NCI-H187 treated with DMSO at 0.1 percent for 48 hours (cell line): Measurements from ENCODE around the gene ZNF473.

Source experiments
- DNase-seq: peaks from one replicate; lab custom pipeline; 2025; lab: John Stamatoyannopoulos, UW

Gene ZNF473

DNA sequence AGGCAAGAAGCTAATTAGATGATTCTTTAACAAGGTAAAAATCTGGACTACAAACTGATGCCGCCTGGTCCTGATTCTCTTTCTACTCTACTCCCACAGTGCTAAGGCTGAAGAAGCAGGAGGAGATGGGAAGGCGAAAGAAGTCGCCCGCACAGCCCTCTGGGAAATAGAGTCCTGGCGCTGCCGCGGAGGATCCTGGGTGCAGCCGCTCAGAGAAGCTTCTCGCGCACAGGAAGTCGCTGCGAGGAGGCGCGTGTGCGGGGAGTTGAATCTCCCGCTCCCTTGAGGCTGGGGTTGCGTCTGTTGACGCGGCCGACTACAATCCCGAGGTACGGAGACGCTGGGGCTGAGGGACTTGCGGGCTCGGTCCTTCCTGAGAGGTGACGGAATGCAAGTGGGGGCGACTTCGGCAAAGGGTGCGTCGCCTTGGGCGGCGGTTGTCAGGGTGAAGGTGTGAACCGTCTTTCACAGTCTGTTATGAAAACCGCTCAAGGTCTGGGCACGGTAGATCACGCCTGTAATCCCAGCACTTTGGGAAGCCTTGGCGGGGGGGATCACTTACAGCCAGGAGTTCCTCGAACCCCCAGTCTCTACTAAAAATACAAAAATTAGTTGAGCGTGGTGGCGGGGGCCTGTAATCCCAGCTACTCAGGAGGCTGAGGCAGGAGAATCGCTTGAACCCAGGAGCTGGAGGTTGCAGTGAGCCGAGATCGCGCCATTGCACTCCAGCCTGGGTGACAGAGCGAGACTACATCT lies at the start of gene ZNF473:
Gene ZNF473 (plus strand): TSS at position 212 of the 756 bp plus-strand sequence. CDS start 5,078 bp downstream, outside the sequence.
- DNase-seq = peak; percentile 94

DNA sequence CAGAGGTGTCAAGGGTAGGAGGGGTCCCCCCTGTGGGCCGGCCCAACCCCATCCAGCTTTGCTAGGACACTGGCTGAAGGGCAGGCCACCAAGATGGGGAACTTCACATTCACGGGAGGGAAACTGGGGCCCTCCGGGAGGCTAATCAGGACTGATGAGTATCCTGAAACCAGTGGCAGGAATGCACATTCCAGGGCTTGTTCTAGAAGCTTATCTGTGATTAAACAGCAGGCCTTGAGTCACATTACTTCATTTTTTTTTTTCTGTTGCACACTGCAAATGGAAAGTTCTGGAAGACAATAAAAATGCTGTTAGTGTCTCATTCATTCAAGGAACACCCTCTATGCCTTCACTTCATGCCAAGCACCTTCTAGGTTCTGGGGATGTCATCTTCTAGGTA lies 49.3 kb upstream of the ZNF473 start:
- no peak for DNase-seq

DNA sequence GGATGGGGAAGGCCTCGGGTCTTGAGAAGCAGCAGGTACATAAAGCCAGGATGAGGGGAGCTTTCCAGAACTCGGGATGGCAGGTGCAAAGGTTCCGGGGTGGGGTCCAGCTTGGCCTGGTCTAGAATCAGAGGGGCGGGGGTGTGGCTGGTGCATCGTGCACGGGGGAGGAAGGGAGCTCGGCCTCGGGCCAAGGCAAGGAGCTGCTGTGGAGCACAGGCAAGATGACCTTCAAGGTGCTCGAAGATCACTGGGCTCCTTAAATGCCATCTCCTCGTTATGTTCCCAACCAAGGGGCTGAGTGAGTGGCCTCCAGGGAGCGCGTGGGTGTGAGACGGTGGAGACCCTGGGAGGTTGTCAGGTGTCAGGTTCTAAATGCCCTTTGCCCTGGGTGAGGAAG lies 48.7 kb upstream of the ZNF473 start:
- DNase-seq = no peak

DNA sequence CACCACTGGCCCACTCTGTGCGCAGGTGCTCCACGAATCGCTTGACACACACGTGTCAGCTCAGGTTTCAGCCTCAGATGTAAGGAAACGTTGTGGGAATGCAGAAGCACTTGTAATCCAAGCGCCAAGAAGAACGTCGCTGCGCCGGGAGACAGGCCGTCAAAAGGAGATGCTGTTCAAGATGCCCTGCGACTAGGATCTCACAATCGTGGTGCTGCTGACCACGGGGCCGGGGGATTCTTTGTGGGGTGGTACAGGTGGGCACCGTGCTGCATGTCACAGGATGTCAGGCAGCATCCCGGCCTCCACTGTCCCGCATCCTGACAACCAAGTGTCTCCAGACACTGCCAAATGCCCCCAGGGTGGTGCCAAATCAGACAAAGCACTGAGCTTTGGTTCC lies 47.9 kb upstream of the ZNF473 start:
- no peak for DNase-seq

DNA sequence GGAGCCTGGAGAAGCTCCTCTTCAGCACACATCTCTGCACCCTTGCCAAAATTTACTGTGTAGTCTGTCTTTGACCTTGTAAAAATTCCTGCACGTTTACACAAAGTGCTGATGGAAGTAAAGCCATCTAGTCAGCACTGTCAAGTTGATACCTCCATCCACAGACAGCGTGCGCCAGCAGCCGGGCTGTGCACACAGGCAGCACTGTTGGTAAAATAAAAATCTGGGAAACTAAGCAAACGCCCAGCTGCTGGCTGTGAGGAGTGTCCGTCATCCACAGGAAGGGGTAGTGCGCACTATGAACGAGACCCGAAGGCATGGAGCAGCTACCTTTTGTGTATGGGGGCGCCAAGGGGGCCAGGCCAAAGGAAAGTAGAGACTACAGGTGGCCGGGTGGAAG lies 47.5 kb upstream of the ZNF473 start:
- DNase-seq = no peak

DNA sequence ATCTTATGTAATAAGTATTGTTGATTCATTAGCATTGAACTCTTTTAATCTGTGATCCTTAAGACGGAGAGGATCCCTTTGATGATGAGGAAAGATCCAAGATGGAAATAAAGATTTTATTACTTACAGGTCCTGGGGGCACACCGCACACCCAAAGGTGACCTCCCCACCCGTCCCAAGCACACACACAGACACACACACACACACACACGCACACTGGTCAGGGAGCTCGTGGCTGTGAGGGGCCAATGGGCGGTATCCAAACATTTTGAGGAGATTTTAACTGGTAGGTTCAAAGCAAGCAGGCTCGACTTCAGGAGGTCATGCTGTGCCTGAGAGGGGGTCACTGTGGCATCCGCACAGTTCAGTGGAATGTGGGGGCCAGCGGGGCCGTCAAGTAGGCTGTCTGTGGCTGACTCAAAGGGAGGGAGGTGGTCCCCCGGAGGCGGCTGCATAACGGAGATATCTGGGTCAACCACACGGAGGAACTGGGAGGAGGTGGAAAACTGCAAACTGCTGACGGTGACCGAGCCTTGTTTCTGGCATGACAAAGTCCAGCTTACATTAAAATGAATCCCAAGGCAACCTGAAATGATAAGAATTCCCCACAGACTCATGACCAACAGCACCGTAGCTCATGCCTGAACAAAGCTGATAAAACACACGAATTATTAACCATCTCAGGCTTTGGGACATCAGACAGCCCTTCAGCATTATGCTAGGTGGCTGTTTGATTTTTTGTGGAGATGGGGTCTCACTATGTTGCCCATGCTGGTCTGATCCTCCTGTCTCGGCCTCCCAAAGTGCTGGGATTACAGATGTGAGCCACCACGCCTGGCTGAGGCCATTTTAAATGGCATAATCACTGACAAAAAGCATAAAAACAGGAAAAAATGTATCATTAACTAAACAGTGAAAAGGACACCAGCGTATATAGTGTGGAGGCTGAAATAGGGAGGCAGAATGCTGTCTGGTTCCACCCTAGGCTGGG lies 43.9 kb upstream of the ZNF473 start:
- no peak for DNase-seq

DNA sequence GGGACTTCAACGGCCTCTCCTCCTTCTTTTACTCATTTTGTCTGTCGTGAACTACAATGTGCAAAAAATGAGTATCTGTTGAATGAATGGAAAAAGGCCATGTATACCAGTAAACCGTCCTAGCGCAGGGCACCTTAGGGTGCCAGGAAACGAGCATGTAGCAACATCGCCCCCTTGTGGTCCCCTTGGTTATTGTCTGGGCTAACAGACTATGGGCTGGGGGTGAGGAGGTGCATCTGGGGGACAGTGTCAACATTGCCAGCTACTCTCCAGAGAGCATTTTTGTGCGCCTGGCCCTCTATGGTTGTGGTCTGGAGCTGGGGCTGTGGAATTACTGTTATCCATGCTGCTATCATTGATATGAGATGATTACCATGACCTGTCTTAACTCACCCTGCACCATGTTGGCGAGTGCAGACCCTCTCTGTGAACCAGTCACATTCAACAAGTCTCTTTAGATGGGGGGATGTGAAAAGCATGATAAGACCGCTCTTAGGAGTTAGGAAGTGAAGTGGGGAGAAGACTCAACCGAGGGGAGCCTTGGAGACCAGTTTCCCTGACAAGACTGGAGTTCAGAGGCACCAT lies 42.1 kb upstream of the ZNF473 start:
- no peak for DNase-seq

DNA sequence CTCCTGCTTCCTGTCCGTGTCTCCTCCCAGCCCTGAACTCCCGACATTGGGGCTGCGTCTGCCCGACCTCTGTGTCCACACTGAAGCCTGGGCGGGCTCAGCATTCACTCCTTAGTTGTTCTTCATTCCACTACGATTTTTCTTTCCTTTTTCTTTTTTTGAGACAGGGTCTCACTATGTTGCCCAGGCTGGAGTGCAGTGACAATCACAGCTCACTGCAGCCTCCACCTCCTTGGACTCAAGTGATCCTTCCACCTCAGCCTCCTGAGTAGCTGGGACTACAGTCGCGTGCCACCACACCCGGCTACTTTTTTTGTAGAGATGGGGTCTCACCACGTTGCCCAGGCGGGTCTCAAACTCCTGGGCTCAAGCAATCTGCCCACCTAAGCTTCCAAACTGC lies 41.3 kb upstream of the ZNF473 start:
- DNase-seq = no peak

DNA sequence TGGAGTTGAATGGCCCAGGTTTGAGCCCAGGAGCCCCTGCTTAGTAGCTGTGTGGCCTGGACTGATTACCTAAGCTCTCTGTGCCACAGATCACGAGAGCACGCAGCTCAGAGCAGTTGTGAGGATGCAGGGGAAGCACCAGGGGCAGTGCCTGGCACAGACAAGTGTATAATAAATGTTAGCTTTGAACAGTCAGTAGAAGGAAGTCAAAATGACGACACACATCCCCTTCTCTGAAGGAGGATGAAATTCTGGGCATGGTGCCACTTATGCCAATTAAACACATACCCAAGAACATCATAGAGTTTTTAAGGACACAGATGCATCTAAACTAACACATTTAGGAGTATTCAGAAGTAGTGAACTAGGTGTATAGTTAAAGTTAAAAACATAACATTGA lies 39.9 kb upstream of the ZNF473 start:
- DNase-seq = no peak

DNA sequence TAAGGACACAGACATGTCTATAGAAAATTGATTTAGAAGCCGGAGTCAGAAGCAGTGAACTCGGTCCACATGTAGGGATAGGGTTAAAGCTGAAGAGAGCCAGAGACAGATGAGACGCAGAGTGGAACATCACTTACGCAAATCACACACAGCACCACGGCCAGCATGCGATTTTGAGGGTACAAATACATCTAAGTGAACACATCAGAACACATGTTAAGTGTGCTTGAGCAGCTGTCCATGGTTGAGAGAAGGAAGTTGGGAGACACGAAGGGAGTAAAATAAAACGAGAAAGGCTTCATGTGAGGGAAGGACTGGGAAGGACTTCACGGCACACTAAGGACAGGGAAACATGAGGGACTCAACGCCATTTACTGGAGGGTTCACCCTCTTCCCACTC lies 39.5 kb upstream of the ZNF473 start:
- DNase-seq = no peak

DNA sequence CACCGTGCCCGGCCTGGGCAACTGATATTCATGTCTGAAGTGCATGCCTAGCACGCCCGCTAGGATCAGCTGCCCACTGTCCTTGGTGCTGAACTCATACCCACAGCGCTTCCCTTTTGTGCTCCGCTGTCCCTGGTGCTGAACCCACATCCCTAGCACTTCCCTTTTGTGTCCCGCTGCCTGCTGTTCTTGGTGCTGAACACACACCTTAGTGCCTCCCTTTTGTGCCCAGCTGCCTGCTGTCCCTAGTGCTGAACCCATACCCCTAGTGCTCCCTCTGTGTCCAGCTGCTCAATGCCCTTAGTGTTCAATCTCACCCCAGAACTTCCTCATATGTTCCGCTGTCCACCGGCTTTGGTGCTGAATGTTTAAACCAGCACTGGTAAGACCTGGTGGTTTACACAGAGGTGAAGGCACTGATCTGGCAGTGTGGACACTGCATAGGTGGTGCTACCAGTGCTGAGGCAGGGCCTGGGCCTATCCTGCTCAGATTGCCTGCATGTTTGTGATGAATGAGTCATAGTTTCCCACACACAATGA lies 38.6 kb upstream of the ZNF473 start:
- DNase-seq = no peak

DNA sequence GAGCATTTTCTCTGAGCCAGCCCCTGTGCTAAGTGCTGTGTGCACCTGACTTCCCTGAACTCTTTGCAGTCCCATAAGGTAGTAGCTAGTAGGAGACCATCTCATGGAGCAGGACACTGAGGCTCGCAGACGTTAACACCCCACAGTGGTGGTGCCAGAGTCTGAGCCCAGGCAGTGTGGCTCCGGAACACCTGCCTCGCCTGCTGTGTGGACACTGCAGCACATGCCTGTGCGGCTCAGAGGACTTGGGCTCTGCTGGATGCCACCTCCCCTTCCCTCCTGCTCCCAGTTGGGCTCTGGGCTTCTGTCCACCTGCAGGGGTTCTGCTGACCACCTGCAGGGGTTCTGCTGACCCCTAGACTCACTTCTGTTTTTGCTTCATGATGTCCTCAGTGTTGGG lies 37.8 kb upstream of the ZNF473 start:
- no peak for DNase-seq

DNA sequence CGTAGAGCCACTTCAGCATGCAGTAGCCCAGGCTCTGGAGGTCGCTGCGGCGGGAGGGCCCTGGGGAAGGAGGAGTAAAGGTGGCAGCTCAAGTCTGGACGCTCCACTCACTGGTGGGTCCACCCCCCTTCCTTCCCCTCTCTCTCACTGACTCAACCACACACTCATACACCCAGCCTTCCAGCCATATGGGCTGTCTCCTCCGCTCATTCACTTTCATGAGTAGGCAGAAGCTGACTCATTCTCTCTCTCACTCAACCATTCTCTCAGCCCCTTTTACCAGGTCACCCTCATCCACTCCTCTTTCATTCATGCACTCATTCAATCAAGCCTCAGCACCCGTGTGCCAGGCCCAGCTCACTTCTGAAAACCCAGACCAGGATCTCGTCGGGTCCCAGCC lies 37.4 kb upstream of the ZNF473 start:
- DNase-seq = no peak

DNA sequence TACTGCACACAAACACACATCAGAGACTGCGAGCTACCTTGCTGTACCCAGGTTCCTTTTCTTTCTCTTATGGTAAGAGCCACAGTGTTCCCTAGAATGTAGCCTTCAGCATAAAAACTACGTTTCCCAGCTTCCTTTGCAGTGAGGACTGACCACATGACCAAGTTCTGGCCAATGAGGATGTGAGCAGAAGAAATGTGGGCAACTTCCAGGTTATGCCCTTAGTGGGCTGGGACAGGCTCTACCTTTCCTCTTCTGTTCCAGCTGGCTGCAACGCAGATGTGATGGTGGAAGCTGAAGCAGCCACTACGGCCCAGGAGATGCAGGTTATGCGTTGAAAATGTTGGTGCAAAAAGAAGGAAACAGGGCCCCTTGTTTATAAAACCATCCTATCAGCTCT lies 28.1 kb upstream of the ZNF473 start:
- no peak for DNase-seq

DNA sequence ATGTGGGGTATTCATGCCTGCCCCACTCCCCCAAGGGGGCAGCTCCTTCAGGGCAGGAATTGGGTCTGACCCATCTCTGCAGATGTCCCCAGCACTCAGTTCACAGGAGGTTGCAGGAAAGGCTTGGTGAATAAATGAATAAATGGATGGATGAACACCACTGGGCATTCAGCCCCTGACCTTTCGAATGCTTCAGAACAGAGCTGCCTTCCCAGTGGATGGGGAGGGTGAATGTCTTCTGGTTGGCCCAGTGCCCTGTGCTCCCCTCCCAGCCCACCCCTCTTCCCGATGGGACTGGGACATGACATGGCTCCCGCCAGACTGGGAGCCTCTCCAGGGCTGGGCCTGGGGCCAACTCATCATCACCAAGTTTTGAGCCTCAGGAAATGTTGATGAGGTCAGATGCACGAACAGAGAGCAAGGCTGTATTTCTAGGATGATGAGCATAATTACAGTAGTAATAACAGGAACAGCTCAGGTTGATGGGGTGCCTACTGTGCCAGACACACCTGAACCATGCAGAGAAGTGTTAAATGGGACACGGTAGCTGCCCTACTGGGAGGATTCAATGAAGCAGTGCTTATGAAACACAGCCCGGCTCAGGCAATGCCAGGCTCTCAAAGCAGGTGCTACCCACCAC lies 26.3 kb upstream of the ZNF473 start:
- DNase-seq = no peak

DNA sequence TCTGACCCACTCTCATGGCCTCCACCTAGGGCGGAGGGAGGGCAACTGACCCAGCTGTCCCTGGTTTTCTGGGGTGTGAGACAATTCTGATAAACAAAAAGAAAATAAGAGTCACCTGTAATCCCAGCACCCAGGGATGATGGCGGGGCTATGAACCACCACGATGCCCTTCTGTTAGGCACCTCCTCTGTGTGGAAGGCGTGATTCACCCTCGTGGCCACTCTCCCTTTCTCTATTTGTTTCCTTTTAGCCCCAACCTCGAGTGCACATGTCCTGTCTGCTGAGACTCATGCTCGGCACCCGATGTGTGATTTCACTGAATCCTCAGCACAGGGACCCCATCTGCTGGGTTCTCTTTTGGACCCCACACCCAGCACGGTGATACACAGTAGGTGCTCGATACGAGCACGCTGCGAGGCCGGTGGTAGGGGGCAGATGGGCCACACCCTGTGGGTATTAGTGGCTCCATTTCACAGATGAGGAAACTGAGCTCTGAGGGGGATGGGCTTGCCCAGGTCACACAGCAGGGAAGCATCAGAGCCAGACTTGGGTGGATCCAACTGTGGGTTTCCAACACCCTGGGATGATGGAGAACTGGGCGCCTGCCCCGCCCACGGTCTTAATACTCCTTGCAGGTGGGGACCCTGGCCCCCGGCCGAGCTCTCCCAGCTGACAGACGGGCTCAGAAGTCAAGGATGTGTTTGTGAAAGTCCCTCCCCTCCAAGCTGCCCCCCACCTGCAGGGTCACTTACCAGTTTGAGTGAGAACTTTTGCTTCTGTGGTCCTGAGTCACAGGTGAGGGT lies 25.6 kb upstream of the ZNF473 start:
- no peak for DNase-seq

DNA sequence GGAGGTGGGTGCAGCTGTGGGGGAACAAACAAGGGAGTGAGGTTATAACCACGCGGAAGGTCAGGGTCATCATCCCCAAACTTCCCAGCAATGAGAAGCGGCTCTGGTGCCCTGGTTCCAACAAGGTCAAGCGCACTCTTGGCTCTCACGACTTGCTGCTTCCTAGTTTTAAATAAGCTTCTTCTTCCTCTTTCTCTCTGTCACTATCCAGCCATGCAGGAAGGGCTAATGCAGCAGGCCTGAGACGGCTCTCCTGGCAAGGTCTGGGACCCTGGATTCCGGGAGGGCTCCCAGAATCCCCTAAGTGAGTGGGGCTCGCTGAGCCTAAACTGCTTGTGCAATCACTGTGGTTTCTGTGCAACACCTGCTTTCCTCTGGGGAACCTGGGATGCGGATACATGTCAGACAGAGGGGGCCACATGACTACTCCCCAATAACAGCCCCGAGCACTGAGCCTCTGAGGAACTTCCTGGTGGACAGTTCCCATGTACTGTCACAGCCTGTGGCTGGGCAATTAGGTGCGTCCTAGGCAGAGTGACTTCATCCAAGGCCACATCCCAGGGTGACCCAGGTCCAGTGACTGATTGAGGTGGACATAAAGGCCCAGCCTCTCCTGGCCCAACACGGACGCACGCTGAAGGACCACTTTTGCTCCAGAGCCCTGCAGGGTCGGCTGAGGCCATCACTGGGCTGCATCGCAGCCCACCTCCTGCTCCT lies 24.8 kb upstream of the ZNF473 start:
- no peak for DNase-seq

DNA sequence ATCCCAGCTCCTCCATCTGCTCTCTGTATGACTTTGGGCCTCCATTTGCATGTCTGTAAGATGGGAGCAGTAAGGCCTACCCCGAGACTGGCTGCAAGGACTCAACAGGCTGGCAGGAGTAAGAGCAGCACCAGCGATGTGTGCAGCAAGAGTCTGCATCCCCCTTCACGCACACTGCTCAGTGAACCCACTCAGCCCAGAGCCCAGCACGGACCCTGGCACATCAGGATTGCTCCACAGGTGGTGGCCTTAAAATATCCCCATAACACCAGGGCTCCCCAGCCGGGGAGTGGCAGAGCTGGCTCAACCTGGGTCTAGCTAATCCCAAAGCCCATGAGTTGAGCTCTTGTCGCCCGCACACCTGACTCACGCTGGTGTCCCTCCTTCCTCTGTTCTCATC lies 24.0 kb upstream of the ZNF473 start:
- no peak for DNase-seq

DNA sequence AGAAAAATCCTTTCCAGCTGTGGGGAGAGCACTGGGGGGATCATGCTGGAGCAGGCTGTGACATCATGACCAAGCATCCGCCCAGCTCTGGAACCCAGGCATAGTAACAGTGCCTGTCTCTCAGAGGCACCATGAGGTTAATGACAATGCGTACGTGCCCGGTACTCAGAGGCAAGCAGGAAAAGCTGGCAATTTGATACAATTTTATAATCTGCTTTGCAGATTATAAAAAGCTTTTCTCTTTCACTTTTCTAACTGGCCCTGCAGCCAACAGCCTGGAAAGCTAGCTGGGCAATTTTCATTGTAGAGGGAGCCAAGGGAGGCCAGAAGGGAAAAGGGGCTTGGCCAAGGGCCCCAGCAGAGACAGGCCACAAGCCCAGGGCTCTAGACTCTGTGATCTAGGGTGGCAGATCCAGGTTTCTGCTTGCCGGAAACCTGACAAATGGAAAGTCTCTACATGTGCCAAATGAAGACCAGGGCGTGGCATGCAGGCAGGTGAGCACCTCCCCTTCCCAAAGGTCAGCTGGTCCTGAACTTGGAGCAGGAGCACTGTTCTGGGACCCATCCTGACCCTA lies 23.3 kb upstream of the ZNF473 start:
- DNase-seq = no peak

DNA sequence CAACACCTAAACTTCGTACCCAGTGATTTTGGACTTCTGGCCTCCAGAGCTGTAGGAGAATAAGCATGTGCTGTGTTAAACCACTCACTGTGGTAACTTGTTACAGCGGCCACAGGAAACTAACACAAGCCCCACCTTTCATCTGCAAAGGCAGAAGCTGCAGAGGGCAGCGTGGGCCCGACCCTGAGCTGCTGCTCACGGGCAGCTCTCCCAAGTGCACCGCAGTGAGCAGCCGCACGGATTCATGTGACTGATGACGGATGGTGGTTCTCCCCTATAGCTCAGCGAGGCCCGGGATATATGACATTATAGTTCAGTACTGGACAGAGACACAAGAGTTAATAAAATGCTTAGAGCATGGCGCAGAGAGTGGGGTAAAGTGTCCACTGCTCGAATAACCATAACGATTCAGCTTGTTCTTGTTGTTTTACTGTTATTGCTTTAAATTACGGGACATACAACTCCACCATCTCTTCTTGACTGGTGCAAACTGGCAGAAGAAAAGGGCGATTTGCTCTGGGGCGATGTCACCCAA lies 22.5 kb upstream of the ZNF473 start:
- no peak for DNase-seq
